ENCODE results near the gene MYRFL. TPM values are rescaled to one million over a fixed set of nuclear protein-coding genes. Genes with fewer than 3 reads are reported as not detected.

MYRFL gene
- total RNA-seq, 1 donor from 2014 or later: not detected

GRCh38 chr12:69897744-69898143 is 72.7 kb downstream of the MYRFL start:
- no peaks in the 10 kb centered on the region for H3K27me3 ChIP-seq (ENCODE audit: low read depth)
- intact Hi-C loops (cut with DNase I): no loop called here
- H3K27ac ChIP-seq: no peak overlapping the region
- H3K4me3 ChIP-seq: no peak overlapping the region
- H3K36me3 ChIP-seq: no peaks in the 10 kb centered on the region
- peak; percentile 42 to 62 for ATAC-seq
- TF ChIP-seq, protein P1, sequence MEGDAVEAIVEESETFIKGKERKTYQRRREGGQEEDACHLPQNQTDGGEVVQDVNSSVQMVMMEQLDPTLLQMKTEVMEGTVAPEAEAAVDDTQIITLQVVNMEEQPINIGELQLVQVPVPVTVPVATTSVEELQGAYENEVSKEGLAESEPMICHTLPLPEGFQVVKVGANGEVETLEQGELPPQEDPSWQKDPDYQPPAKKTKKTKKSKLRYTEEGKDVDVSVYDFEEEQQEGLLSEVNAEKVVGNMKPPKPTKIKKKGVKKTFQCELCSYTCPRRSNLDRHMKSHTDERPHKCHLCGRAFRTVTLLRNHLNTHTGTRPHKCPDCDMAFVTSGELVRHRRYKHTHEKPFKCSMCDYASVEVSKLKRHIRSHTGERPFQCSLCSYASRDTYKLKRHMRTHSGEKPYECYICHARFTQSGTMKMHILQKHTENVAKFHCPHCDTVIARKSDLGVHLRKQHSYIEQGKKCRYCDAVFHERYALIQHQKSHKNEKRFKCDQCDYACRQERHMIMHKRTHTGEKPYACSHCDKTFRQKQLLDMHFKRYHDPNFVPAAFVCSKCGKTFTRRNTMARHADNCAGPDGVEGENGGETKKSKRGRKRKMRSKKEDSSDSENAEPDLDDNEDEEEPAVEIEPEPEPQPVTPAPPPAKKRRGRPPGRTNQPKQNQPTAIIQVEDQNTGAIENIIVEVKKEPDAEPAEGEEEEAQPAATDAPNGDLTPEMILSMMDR (IDR thresholded peaks at IDR 0.05): no peak
- DNase-seq: no peak
- H3K9me3 ChIP-seq: no peaks in the 10 kb centered on the region
- H3K4me1 ChIP-seq: peaks cover 4% of the 10 kb centered on the region

DNA sequence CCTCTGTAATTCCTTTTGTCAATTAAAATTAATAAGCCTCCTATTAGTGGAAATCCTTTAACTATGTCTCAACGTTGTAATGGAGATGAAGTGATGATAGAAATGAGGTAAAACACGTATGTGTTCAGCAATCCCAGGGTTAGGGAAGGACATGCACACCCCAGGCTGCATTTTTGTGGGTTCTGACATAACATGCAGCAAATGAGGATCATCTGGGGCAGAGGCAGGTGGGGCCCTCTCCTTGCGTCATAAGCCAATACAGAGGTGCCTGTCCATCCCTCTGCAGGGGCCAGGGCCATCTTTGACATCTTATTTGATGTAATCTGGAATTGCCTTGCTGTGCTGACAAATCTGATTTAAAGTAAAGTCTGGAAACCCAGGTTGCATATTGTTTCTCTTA is 73.2 kb downstream of the MYRFL start:
- ATAC-seq (peak in 1 of 2 donors; percentile 32), DNase-seq (no peak)
- Histone ChIP-seq H3K4me3 (no peak overlapping the region), H3K4me1 (peaks cover 4% of the 10 kb centered on the region), H3K27me3 (ENCODE audit: low read depth) (no peaks in the 10 kb centered on the region), H3K27ac (no peak overlapping the region), H3K9me3 (no peaks in the 10 kb centered on the region), H3K36me3 (no peaks in the 10 kb centered on the region)
- TF ChIP-seq, protein P1 (IDR thresholded peaks at IDR 0.05): no peak
- intact Hi-C loops (cut with DNase I): no loop called here

- ATAC-seq (peak; percentile 65 to 77), DNase-seq (peak; percentile 50)
- Histone ChIP-seq H3K36me3 (no peaks in the 10 kb centered on the region), H3K27ac (no peak overlapping the region), H3K4me3 (no peak overlapping the region), H3K4me1 (peaks cover 4% of the 10 kb centered on the region), H3K9me3 (no peaks in the 10 kb centered on the region), H3K27me3 (ENCODE audit: low read depth) (no peaks in the 10 kb centered on the region)
- TF ChIP-seq, protein P1 (IDR thresholded peaks at IDR 0.05): peak; percentile 85
- intact Hi-C loops (cut with DNase I): no loop called here
These were observed 75.7 kb downstream of the MYRFL start for GRCh38 chr12:69900720-69901131.

GRCh38 chr12:69901221-69901905 is 76.3 kb downstream of the MYRFL start:
- no peaks in the 10 kb centered on the region for H3K27me3 ChIP-seq (ENCODE audit: low read depth)
- no peak overlapping the region for H3K27ac ChIP-seq
- H3K36me3 ChIP-seq: no peaks in the 10 kb centered on the region
- ATAC-seq (no peak), DNase-seq (no peak)
- H3K4me1 ChIP-seq: peaks cover 4% of the 10 kb centered on the region
- no peak overlapping the region for H3K4me3 ChIP-seq
- TF ChIP-seq, protein P1 (IDR thresholded peaks at IDR 0.05): no peak
- no peaks in the 10 kb centered on the region for H3K9me3 ChIP-seq
- intact Hi-C loops (cut with DNase I): no loop called here

- no peak for ATAC-seq
- H3K36me3 ChIP-seq: no peaks in the 10 kb centered on the region
- no peak overlapping the region for H3K4me3 ChIP-seq
- TF ChIP-seq, protein P1 (IDR thresholded peaks at IDR 0.05): no peak
- peaks cover 4% of the 10 kb centered on the region for H3K4me1 ChIP-seq
- intact Hi-C loops (cut with DNase I): no loop called here
- no peak overlapping the region for H3K27ac ChIP-seq
- H3K9me3 ChIP-seq: no peaks in the 10 kb centered on the region
- no peak for DNase-seq
- H3K27me3 ChIP-seq (ENCODE audit: low read depth): no peaks in the 10 kb centered on the region
These were observed 78.5 kb downstream of the MYRFL start for GRCh38 chr12:69903548-69903947.

Data from lower lobe of right lung (tissue), 2 donors.